HepG2 (cell line): ENCODE measurements around the gene TOX2. TPM values are rescaled to one million over a fixed set of nuclear protein-coding genes. Genes with fewer than 3 reads are reported as not detected.

Experiments used
- AFF4 ChIP-seq: sonication (generic); formaldehyde crosslinking; IDR thresholded peaks from 2 replicates; pipeline ENCODE4 v1.4.0; 2020; ENCODE audit warnings: missing genetic modification reagents
- BCL6 ChIP-seq: IDR thresholded peaks from 2 replicates; pipeline ENCODE4 v1.6.1; 2016; ENCODE audit warnings: missing genetic modification reagents, missing compliant biosample characterization
- CCAR2 ChIP-seq: fragments of 200-400 bp; formaldehyde crosslinking; optimal IDR thresholded peaks from 2 replicates; pipeline ENCODE3; 2018; ENCODE audit warnings: low read depth, mild to moderate bottlenecking, low read length, moderate library complexity
- CREM ChIP-seq, 2 experiments: sonication (generic) in 1 of 2; formaldehyde crosslinking in 1 of 2; IDR thresholded peaks; 2 replicates each; pipeline versions ENCODE4 v1.4.0 to v1.6.1; 2016 to 2020; ENCODE audit warnings: antibody characterized with exemption in 1 of 2, mild to moderate bottlenecking in 1 of 2, missing genetic modification reagents in 1 of 2
- ELF4 ChIP-seq: sonication (generic); formaldehyde crosslinking; IDR thresholded peaks from 2 replicates; pipeline ENCODE4 v1.5.0; 2020; ENCODE audit warnings: missing genetic modification reagents, mild to moderate bottlenecking, moderate library complexity, borderline replicate concordance
- FOXA3 ChIP-seq: IDR thresholded peaks from 2 replicates; pipeline ENCODE4 v1.6.1; 2016; ENCODE audit warnings: missing genetic modification reagents, missing compliant biosample characterization
- GTF2F1 ChIP-seq: fragments of 150-350 bp; IDR thresholded peaks from 2 replicates; pipeline ENCODE4 v1.6.1; 2014; ENCODE audit warnings: low read length
- KMT2B ChIP-seq: IDR thresholded peaks from 2 replicates; pipeline ENCODE4 v1.6.1; 2016; ENCODE audit warnings: missing genetic modification reagents, missing compliant biosample characterization
- PLSCR1 ChIP-seq: sonication (generic); formaldehyde crosslinking; IDR thresholded peaks from 2 replicates; pipeline ENCODE4 v1.5.0; 2020; ENCODE audit warnings: missing genetic modification reagents, mild to moderate bottlenecking, borderline replicate concordance
- PTBP1 ChIP-seq: fragments of 200-400 bp; formaldehyde crosslinking; IDR thresholded peaks from 2 replicates; pipeline ENCODE4 v1.6.1; 2018; ENCODE audit warnings: low read length, low read depth; ENCODE audit not compliant: poor library complexity, severe bottlenecking
- REXO4 ChIP-seq: sonication (generic); formaldehyde crosslinking; IDR thresholded peaks from 2 replicates; pipeline ENCODE4 v1.8.0; 2022; ENCODE audit warnings: missing genetic modification reagents, mild to moderate bottlenecking, borderline replicate concordance
- RFX1 ChIP-seq: fragments of 450-650 bp; IDR thresholded peaks from 2 replicates; pipeline ENCODE4 v1.6.1; 2017
- TARDBP ChIP-seq: sonication (generic); formaldehyde crosslinking; IDR thresholded peaks from 2 replicates; pipeline ENCODE4 v1.8.0; 2022; ENCODE audit warnings: mild to moderate bottlenecking, missing genetic modification reagents
- ZNF205 ChIP-seq: IDR thresholded peaks from 2 replicates; pipeline ENCODE4 v1.6.1; 2018; ENCODE audit warnings: missing biosample characterization, missing genetic modification reagents
- ZNF431 ChIP-seq: sonication (generic); formaldehyde crosslinking; IDR thresholded peaks from 2 replicates; pipeline ENCODE4 v1.9.0; 2022; ENCODE audit warnings: missing genetic modification reagents, low read depth, mild to moderate bottlenecking, borderline replicate concordance
- ZNF652 ChIP-seq: IDR thresholded peaks from 2 replicates; pipeline ENCODE4 v1.6.1; 2016; ENCODE audit warnings: low read depth, borderline replicate concordance
- ZSCAN9 ChIP-seq: IDR thresholded peaks from 2 replicates; pipeline ENCODE4 v1.6.1; 2016; ENCODE audit warnings: borderline replicate concordance
- polyA plus RNA-seq, 8 experiments: library from polyadenylated mRNA; depleted of rRNA in 3 of 8; stranded (reverse) in 7 of 8; unstranded in 1 of 8; fragments of >200 nt; fragmentation: Illumina TruSeq in 4 of 8; extraction: Trizol in 4 of 8; gene quantifications; 2 replicates each; pipeline versions ENCODE4 v1.2.1 to v1.2.3, GENCODE V29; 2011 to 2016; ENCODE audit warnings: low read depth in 4 of 8, missing spikeins in 1 of 8, mixed read lengths in 1 of 8; ENCODE audit not compliant: insufficient read depth in 1 of 8
- total RNA-seq, 5 experiments: library from RNA; depleted of rRNA; stranded (reverse); fragments of >200 nt; fragmentation: Illumina TruSeq; extraction: Trizol; gene quantifications; 2 replicates each; pipeline ENCODE4 v1.2.3, GENCODE V29; 2016; ENCODE audit warnings: low read depth in 1 of 5
- TF ChIP-seq, protein P1 (sequence below): sonication (generic); formaldehyde crosslinking; IDR thresholded peaks from 2 replicates; pipeline ENCODE4 v1.5.0; 2020; ENCODE audit warnings: mild to moderate bottlenecking, missing genetic modification reagents, borderline replicate concordance
- TF ChIP-seq, protein P2 (sequence below): sonication (generic); formaldehyde crosslinking; IDR thresholded peaks from 2 replicates; pipeline ENCODE4 v1.5.1; 2020; ENCODE audit warnings: mild to moderate bottlenecking, missing genetic modification reagents

TOX2 gene
- total and polyA plus RNA-seq, 2 of the 13 experiments (the other 11 are each of a cell fraction or from before 2014, with no cell fraction given), result not detected

DNA sequence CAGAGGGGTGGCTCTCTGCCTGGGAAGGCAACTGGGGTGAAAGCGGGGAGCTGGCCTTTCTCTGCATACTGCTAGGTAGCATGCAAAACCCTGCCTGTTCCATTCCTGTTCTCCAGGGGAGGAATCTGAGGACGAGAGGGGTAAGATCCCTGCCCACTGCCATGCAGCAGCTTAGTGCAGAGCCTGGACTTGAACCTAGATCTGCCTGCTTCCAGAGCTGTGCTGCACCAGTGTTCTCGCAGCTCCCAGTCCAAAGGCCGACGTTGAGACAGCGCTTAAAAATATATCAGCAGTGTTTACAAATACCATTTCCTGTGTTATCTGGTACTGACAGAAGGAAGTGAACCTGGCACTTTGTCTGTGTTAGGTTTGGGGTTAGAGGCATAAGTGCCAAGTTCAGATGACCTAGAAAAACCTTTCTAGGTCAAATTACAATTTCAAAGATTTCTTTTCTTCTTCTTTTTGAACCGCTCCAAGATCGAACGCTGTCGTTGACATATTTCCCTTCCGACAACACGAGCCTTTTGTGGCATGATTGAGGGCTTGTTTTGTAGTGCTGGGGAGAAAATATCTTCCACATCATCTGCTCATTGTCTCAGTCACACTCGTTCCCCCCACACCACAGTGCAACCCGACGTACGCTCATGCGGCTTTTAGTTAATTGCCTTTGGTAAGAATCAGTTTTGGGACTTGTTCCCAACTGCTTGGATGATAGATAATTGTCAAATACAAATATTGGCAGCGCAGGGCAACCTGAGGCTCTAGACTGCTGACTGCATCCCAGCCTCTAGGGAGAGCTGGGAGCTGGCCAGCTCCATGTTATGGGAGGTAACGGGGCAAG lies 44.6 kb downstream of the TOX2 start (continued):
- TF ChIP-seq, protein P1, sequence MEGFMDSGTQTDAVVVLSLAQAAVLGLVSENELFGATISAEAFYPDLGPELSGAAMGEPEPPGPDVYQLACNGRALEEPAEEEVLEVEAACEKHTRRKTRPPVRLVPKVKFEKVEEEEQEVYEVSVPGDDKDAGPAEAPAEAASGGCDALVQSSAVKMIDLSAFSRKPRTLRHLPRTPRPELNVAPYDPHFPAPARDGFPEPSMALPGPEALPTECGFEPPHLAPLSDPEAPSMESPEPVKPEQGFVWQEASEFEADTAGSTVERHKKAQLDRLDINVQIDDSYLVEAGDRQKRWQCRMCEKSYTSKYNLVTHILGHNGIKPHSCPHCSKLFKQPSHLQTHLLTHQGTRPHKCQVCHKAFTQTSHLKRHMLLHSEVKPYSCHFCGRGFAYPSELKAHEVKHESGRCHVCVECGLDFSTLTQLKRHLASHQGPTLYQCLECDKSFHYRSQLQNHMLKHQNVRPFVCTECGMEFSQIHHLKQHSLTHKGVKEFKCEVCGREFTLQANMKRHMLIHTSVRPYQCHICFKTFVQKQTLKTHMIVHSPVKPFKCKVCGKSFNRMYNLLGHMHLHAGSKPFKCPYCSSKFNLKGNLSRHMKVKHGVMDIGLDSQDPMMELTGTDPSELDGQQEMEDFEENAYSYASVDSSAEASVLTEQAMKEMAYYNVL, result peak; percentile 72; the same call in 1 of the 2 replicates
- peak; percentile 41; the same call in 1 of the 2 replicates for TF ChIP-seq TARDBP (CRISPR knock-in tag)
- TF ChIP-seq ZNF205 (CRISPR knock-in tag), result peak; percentile 77; the same call in 1 of the 2 replicates
- peak; percentile 66 for TF ChIP-seq CREM (IDR thresholded peaks at IDR 0.05)
- no peak for TF ChIP-seq CREM (CRISPR knock-in tag; IDR thresholded peaks at IDR 0.05)
- no peak for TF ChIP-seq CCAR2
- no peak for TF ChIP-seq ELF4
- peak; percentile 30; the same call in 1 of the 2 replicates for TF ChIP-seq ZNF652 (CRISPR knock-in tag)
- TF ChIP-seq ZSCAN9 (CRISPR knock-in tag), result peak; percentile 33; the same call in 1 of the 2 replicates
- no peak for TF ChIP-seq REXO4
- TF ChIP-seq, protein P2, sequence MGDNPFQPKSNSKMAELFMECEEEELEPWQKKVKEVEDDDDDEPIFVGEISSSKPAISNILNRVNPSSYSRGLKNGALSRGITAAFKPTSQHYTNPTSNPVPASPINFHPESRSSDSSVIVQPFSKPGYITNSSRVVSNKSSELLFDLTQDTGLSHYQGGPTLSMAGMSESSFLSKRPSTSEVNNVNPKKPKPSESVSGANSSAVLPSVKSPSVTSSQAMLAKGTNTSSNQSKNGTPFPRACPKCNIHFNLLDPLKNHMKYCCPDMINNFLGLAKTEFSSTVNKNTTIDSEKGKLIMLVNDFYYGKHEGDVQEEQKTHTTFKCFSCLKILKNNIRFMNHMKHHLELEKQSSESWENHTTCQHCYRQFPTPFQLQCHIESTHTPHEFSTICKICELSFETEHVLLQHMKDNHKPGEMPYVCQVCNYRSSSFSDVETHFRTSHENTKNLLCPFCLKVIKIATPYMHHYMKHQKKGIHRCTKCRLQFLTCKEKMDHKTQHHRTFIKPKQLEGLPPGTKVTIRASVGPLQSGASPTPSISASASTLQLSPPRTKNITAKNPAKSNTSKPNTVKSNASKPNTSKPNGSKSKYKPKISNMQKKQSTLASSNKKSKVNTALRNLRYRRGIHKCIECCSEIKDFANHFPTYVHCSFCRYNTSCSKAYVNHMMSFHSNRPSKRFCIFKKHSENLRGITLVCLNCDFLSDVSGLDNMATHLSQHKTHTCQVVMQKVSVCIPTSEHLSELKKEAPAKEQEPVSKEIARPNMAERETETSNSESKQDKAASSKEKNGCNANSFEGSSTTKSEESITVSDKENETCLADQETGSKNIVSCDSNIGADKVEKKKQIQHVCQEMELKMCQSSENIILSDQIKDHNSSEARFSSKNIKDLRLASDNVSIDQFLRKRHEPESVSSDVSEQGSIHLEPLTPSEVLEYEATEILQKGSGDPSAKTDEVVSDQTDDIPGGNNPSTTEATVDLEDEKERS (CRISPR knock-in tag), result peak; percentile 71; the same call in 1 of the 2 replicates
- no peak for TF ChIP-seq KMT2B (CRISPR knock-in tag)
- TF ChIP-seq BCL6 (CRISPR knock-in tag), result peak; percentile 80
- TF ChIP-seq GTF2F1, result no peak
- TF ChIP-seq PTBP1, result no peak
- TF ChIP-seq AFF4 (CRISPR knock-in tag), result no peak
- TF ChIP-seq FOXA3, result peak; percentile 89
- no peak for TF ChIP-seq PLSCR1 (CRISPR knock-in tag)
- TF ChIP-seq RFX1, result no peak
- TF ChIP-seq ZNF431, result peak; percentile 80
